DMS153 treated with DMSO at 0.1 percent for 48 hours (cell line): ENCODE measurements around the gene SLC39A12.
"Not testable (repeated sequence)": the region's sequence is repeated elsewhere in the genome, so short reads cannot be mapped to it uniquely, and the experiment has no call there.

Experiments
- DNase-seq: peaks from one replicate; lab custom pipeline; 2025; ENCODE audit not compliant: unreplicated experiment; lab: John Stamatoyannopoulos, UW

Gene SLC39A12

GRCh38 chr10:17951868-17952371, at the start of gene SLC39A12:
SLC39A12 (plus strand) TSS chr10:17951918; CDS start chr10:17953277, 1,359 bp downstream.
- DNase-seq = no peak

GRCh38 chr10:17904564-17904963, 47.2 kb upstream of the SLC39A12 start:
- no peak for DNase-seq

- no peak for DNase-seq
Measured at GRCh38 chr10:17905491-17905890, 46.2 kb upstream of the SLC39A12 start.

GRCh38 chr10:17906002-17906401, 45.7 kb upstream of the SLC39A12 start:
- no peak for DNase-seq

- no peak for DNase-seq
Measured at GRCh38 chr10:17907641-17908040, 44.1 kb upstream of the SLC39A12 start.

- DNase-seq = no peak
Measured at GRCh38 chr10:17910125-17910789, 41.5 kb upstream of the SLC39A12 start.

- DNase-seq = no peak
Measured at GRCh38 chr10:17912754-17913153, 39.0 kb upstream of the SLC39A12 start.

GRCh38 chr10:17913604-17914003, 38.1 kb upstream of the SLC39A12 start:
- DNase-seq = no peak

- DNase-seq = no peak
Measured at GRCh38 chr10:17914169-17915045, 37.3 kb upstream of the SLC39A12 start.

GRCh38 chr10:17915181-17915580, 36.5 kb upstream of the SLC39A12 start:
- DNase-seq = no peak

GRCh38 chr10:17918187-17918903, 33.4 kb upstream of the SLC39A12 start:
- DNase-seq = no peak

GRCh38 chr10:17921378-17921777, 30.3 kb upstream of the SLC39A12 start:
- no peak for DNase-seq

- DNase-seq = peak; percentile 6
Measured at GRCh38 chr10:17923728-17924127, 28.0 kb upstream of the SLC39A12 start.

- DNase-seq = no peak
Measured at GRCh38 chr10:17943033-17943745, 8.5 kb upstream of the SLC39A12 start.

GRCh38 chr10:17950269-17950668, 1.4 kb upstream of the SLC39A12 start:
- not testable (repeated sequence) for DNase-seq

- no peak for DNase-seq
Measured at GRCh38 chr10:17950726-17951125, 992 bp upstream of the SLC39A12 start.

GRCh38 chr10:17954372-17954771, 2.7 kb downstream of the SLC39A12 start:
- DNase-seq = not testable (repeated sequence)

- no peak for DNase-seq
Measured at GRCh38 chr10:17954861-17955260, 3.1 kb downstream of the SLC39A12 start.

GRCh38 chr10:17958049-17958448, 6.3 kb downstream of the SLC39A12 start:
- no peak for DNase-seq

- no peak for DNase-seq
Measured at GRCh38 chr10:17959870-17960269, 8.2 kb downstream of the SLC39A12 start.
